ENCODE results near the gene LSM10.

Gene LSM10

DNA sequence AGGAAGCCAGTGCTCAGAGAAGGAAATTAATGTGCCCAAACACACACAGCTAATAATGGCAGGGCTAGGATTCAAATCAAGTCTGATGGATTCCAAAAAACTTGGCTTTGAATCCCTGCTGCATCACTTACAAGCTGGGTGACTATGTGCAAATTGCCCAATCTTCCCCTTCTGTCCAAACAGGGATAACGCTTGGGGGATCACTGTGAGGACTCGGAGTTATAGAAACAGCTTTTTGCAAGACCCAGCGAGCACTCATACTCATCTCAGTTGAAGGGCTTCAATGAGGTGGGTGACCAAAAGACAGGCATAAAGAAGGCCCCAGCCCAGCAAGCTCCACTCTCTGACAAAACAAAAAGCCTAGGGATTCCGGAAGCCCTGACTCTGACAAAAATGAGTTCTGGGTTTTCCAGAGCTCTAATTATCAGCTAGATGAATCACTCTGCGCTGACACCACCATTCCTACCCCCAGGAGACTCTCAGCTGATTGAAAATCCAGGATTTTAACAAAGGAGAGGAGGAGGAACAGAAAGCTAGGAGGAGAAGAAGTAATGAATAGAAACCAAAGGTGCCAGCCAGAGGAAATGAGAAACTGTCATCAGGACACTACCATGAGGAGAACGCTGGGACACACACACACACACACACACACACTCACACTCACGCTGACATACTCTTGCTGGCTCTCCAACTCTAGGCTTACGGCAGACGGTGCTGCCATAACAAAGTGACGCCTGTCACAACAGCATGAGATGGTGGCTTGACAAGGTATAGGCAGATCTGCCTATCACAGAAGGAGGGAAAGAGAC, 10.4 kb downstream of the LSM10 start:
- TF ChIP-seq, protein P1, sequence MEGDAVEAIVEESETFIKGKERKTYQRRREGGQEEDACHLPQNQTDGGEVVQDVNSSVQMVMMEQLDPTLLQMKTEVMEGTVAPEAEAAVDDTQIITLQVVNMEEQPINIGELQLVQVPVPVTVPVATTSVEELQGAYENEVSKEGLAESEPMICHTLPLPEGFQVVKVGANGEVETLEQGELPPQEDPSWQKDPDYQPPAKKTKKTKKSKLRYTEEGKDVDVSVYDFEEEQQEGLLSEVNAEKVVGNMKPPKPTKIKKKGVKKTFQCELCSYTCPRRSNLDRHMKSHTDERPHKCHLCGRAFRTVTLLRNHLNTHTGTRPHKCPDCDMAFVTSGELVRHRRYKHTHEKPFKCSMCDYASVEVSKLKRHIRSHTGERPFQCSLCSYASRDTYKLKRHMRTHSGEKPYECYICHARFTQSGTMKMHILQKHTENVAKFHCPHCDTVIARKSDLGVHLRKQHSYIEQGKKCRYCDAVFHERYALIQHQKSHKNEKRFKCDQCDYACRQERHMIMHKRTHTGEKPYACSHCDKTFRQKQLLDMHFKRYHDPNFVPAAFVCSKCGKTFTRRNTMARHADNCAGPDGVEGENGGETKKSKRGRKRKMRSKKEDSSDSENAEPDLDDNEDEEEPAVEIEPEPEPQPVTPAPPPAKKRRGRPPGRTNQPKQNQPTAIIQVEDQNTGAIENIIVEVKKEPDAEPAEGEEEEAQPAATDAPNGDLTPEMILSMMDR (conservative IDR thresholded peaks at IDR 0.05; ENCODE audit: control insufficient read depth, insufficient read depth, low read depth, low read length): no peak
- peak; percentile 92 for DNase-seq (ENCODE audit: low read depth)
- H3K4me3 ChIP-seq (ENCODE audit: control insufficient read depth, low read depth, low read length): peak overlapping the region; percentile 6

DNA sequence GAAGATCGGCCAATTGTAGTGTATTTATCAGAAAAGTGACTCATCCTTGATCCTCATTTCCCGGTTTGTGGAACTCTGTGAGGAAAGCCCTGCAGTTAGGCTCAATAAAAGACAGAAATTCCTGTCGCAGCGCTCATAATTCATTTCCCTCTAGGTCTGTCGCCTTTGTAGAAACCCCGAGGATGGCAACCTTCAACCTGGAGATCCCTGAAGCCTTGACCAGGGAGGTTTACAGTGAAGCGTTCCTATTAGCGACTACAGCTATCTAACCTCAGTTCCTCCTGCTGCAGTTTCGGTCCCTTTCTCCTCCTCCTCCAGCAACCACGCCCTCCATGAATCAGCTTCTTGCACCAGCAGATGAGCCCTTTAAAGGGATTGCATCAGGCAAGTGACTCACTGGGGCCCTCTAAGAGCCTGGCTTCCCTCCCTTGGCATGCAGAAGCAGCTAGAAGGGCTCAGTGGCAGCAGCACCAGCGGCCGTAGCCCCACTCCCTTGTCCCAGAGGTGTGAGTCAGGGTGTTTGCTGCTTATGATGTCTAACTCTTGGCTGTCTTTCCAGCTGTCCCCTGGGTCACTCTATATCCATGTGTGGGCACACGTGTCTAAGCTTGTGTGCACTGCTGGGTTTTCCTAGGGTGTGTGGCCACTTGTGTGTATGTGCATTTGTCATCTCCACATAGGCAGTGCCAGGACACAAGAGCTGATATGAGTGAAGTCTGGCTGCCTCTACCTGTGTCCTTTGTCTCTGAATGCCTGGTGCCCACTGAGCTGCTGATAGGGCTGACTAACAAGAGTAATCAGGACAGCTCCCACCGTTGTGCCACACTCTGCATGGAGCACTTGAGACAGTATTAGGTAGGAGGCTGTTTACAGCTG, 11.2 kb downstream of the LSM10 start:
- peak; percentile 100 for DNase-seq (ENCODE audit: low read depth)
- TF ChIP-seq, protein P1 (conservative IDR thresholded peaks at IDR 0.05; ENCODE audit: control insufficient read depth, insufficient read depth, low read depth, low read length): no peak
- peak overlapping the region; percentile 71 for H3K4me3 ChIP-seq (ENCODE audit: control insufficient read depth, low read depth, low read length)

DNA sequence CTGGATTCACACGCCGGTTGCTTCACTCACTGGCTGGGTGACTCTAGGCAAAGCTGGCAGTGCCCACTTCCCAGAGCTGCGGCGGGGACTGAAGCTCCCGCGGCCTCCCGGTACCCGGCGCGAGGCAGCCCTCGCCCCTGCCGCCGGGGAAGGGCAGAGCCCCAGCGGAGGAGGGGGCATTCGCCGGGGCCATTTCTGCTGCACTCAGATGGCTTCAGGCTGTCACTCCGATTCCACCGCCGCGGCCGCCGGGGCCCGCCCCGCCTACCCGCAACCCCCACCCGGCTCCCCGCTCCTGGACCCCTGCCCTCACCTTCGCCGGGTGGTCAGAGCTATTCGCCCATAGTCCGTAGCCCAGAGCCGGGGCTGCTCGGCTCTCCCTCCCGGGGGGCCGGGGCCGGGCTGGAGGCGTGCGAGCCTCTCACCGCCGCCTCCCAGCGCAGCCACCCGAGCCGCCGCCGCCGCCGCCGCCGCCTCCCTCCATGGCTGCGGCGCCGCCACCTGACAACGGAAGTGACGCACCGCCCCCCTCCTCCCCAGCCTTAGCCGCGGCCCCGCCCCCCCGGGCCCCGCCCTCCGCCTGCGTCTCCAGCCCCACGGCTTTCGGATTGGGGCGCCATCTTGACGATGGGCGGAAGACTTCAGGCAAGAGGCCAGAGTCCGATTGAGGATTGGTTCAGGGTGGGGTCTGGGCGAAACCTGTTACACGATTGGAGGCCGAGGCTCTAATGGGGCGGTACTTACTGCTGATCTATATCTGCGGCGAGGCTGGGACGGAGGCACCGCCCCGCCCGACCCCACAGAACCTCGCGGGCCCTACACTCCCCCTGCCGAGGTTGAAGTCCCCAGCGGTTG, 12.1 kb downstream of the LSM10 start, which contains the start of gene STK40:
Gene STK40, minus strand, starts transcription at position 515 of the 855 bp plus-strand sequence. CDS start 24,592 bp downstream, outside the sequence.
- peak within 1 kb of the TSS; percentile 88 for H3K4me3 ChIP-seq (ENCODE audit: control insufficient read depth, low read depth, low read length)
- TF ChIP-seq, protein P1 (conservative IDR thresholded peaks at IDR 0.05; ENCODE audit: control insufficient read depth, insufficient read depth, low read depth, low read length): no peak
- peak; percentile 99 for DNase-seq (ENCODE audit: low read depth)

DNA sequence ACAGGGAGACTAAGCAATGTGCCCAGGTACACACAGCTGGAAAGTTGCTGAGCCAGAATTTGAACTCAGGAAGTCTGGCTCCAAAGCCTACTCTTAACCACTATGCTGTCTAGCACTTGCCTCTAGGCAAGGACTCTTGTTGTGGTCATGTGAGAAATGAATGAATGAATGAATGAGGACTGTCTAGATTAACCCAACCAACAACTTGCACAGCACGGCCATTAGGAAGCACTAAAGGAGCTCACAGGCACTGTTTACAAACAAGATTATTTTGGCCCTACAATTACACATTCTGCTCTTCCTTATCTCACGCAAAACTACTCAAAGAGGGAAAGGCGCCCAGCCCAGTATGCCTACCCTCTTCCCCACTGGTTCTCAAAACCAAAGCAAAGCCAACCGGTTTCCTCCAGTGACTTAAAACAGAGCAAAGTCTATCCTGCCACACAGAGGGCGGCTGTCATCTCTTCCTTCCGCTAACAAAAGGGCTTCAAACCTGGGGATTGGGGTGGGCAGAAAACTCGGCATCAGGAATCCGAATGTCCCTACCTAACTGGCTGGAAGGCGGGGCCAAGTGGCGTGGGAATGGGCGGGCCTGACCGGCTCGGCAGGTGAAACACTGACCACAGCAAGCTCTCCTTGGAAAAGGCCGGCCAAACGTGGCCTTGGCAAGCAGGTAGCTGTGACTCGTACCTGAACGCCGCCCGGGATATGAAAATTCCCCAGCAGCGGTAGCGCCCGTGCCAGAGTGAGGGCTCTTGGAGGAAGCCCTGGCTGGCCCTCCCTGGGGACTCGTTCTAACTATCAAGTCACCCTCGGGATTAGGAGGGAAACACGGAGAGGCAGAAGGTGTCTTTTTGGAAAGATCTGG, 12.9 kb downstream of the LSM10 start:
- peak; percentile 16 for DNase-seq (ENCODE audit: low read depth)

DNA sequence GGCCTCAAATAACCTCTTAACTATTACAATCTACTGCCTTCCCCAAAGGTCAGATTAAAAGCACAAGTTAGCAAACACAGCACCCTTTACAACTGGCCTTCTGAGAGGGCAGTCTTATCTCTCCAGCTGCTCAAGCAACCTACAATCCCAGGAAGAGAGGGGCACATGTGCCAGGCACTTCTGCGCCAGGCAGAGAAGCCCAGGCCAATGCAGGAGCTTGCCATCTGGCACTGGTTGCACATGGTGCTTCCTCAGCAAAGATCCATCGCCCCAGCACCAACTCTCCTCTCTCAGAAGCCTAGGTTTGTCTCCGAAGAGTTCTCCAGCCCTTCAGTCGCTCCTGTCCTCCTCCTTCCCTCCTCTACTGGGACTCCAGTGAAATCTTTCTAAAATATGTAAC, 14.5 kb downstream of the LSM10 start:
- TF ChIP-seq, protein P1 (conservative IDR thresholded peaks at IDR 0.05; ENCODE audit: control insufficient read depth, insufficient read depth, low read depth, low read length): no peak
- no peak for DNase-seq (ENCODE audit: low read depth)
- H3K4me3 ChIP-seq (ENCODE audit: control insufficient read depth, low read depth, low read length): no peak overlapping the region

More for the DNA sequence above, 12.9 kb downstream of the LSM10 start:
- TF ChIP-seq, protein P1 (conservative IDR thresholded peaks at IDR 0.05; ENCODE audit: control insufficient read depth, insufficient read depth, low read depth, low read length): no peak
- H3K4me3 ChIP-seq (ENCODE audit: control insufficient read depth, low read depth, low read length): peak overlapping the region; percentile 88
